CD4-positive, alpha-beta T cell (primary cell): ENCODE data around the gene CCDC83. TPM values are rescaled to one million over a fixed set of nuclear protein-coding genes. Genes with fewer than 3 reads are reported as not detected.

Experiments
- ATAC-seq: fragments of 200-7000 bp; cut with Tn5 transposase; one replicate; pipeline ENCODE4 v1.10.0; 2022; ENCODE audit warnings: mild to moderate bottlenecking; ENCODE audit not compliant: poor library complexity
- CTCF ChIA-PET: fragments of 350-600 bp; sonication (Branson Sonifier 250); formaldehyde crosslinking; loops from one replicate; lab custom pipeline; 2021; ENCODE audit warnings: antibody characterized with exemption, inconsistent platforms; lab: Charles Lee
- POLR2A ChIA-PET: fragments of 350-600 bp; sonication (Branson Sonifier 250); formaldehyde crosslinking; loops from one replicate; lab custom pipeline; 2021; ENCODE audit warnings: antibody characterized with exemption, inconsistent platforms; lab: Charles Lee
- DNase-seq, 14 experiments: peaks; one replicate each; pipeline ENCODE4 v3.0.0-alpha.2; 2013 to 2020; ENCODE audit warnings: mixed read lengths in 2 of 14
- H3K27ac ChIP-seq, 2 donors: one replicate each; pipeline versions ENCODE4 v1.5.1 to v1.7.0; 2013; ENCODE audit warnings: low read length in 2 of 2, low read depth in 1 of 2, mild to moderate bottlenecking in 1 of 2
- H3K27me3 ChIP-seq, 2 experiments: 1 replicate in 1 of 2; 2 replicates in 1 of 2; pipeline versions ENCODE4 v1.6.1 to v1.7.0; 2013; ENCODE audit warnings: low read length in 2 of 2, control low read depth in 1 of 2, mild to moderate bottlenecking in 1 of 2, moderate library complexity in 1 of 2; ENCODE audit not compliant: insufficient read depth in 2 of 2, control insufficient read depth in 1 of 2
- H3K36me3 ChIP-seq: one replicate; pipeline ENCODE4 v1.6.1; 2013; ENCODE audit warnings: low read length, control low read depth; ENCODE audit not compliant: insufficient read depth
- H3K4me1 ChIP-seq: one replicate; pipeline ENCODE4 v1.6.1; 2013; ENCODE audit warnings: low read length, control low read depth; ENCODE audit not compliant: insufficient read depth
- H3K4me3 ChIP-seq: one replicate; pipeline ENCODE4 v1.5.1; 2013; ENCODE audit warnings: mild to moderate bottlenecking, low read length, moderate library complexity
- H3K9me3 ChIP-seq, 2 experiments: 1 replicate in 1 of 2; 2 replicates in 1 of 2; pipeline versions ENCODE4 v1.6.1 to v1.7.0; 2013; ENCODE audit warnings: low read length in 2 of 2, mild to moderate bottlenecking in 2 of 2, control low read depth in 1 of 2, moderate library complexity in 1 of 2; ENCODE audit not compliant: control insufficient read depth in 1 of 2, insufficient read depth in 1 of 2
- H3K27ac Mint-ChIP-seq: one replicate; pipeline ENCODE4 v1.8.0; 2020; ENCODE audit warnings: mixed read lengths
- H3K27me3 Mint-ChIP-seq: one replicate; pipeline ENCODE4 v1.8.0; 2021; ENCODE audit warnings: mixed read lengths
- H3K36me3 Mint-ChIP-seq: one replicate; pipeline ENCODE4 v1.8.0; 2021; ENCODE audit warnings: low read depth, mixed read lengths
- H3K4me1 Mint-ChIP-seq: one replicate; pipeline ENCODE4 v1.8.0; 2021; ENCODE audit warnings: low read depth, mixed read lengths
- H3K4me3 Mint-ChIP-seq: one replicate; pipeline ENCODE4 v1.8.0; 2020; ENCODE audit warnings: mild to moderate bottlenecking, mixed read lengths
- H3K9me3 Mint-ChIP-seq: one replicate; pipeline ENCODE4 v1.8.0; 2020; ENCODE audit warnings: mixed read lengths
- CTCF ChIP-seq: fragments of 200-600 bp; IDR thresholded peaks from one replicate; pipeline ENCODE4 v1.8.0; 2022; ENCODE audit warnings: antibody characterized with exemption, mild to moderate bottlenecking
- intact Hi-C, 2 experiments: fragments of 100-400 bp; cut with DNase I in 1 of 2; cut with micrococcal nuclease in 1 of 2; formaldehyde crosslinking; loops; one replicate each; pipeline versions ENCODE4 v1.15.1 to v1.9.0; 2023 to 2025; cut with DNase I, micrococcal nuclease
- total RNA-seq, 174 experiments: library from RNA in 2 of 174; stranded (reverse) in 2 of 174; gene quantifications; one replicate each; pipeline ENCODE4 v1.2.3 and lab custom pipeline; 2021 to 2026

The CCDC83 gene
- total RNA-seq, 2 experiments from 2014 or later = not detected

- Histone ChIP-seq H3K9me3 (no peaks in the 10 kb centered on the region), H3K27ac (no peak overlapping the region), H3K36me3 (no peaks in the 10 kb centered on the region), H3K4me1 (peaks cover 36% of the 10 kb centered on the region), H3K27me3 (no peaks in the 10 kb centered on the region), H3K4me3 (no peak overlapping the region)
- H3K27ac Mint-ChIP-seq = no peak overlapping the region
- POLR2A ChIA-PET = interaction anchor here (1.4 kb wide), 1 partner anchor 52 kb away, joined by 3 read pairs; no protein-coding TSS in a partner anchor
- CTCF ChIA-PET = interaction anchor here (1.4 kb wide), 1 partner anchor 22 kb away, joined by 3 read pairs; no protein-coding TSS in a partner anchor
- H3K27me3 Mint-ChIP-seq = no peaks in the 10 kb centered on the region
- ATAC-seq (no peak), DNase-seq (no peak)
- H3K36me3 Mint-ChIP-seq = peaks cover 14% of the 10 kb centered on the region
- peaks cover 51% of the 10 kb centered on the region for H3K4me1 Mint-ChIP-seq
- TF ChIP-seq CTCF = no peak
- no peaks in the 10 kb centered on the region for H3K9me3 Mint-ChIP-seq
- no peak overlapping the region for H3K4me3 Mint-ChIP-seq
- intact Hi-C loops = no loop called here
Measured at GRCh38 chr11:85806876-85807275, 48.3 kb upstream of the CCDC83 start.

- Mint-ChIP-seq H3K27ac (peak overlapping the region; percentile 89), H3K4me1 (peaks cover 49% of the 10 kb centered on the region), H3K36me3 (peaks cover 8% of the 10 kb centered on the region), H3K9me3 (no peaks in the 10 kb centered on the region), H3K4me3 (peak overlapping the region; percentile 96), H3K27me3 (no peaks in the 10 kb centered on the region)
- H3K27ac ChIP-seq = no peak overlapping the region
- intact Hi-C loops = loop anchor here in 1 of 2 experiments (1.0 kb wide), 2 partner anchors 14 to 56 kb away; no protein-coding TSS in a partner anchor
- H3K36me3 ChIP-seq = no peaks in the 10 kb centered on the region
- no peaks in the 10 kb centered on the region for H3K9me3 ChIP-seq
- ChIA-PET POLR2A (interaction anchor here (0.7 to 4.1 kb wide), 15 partner anchors 9 to 145 kb away, joined by 3 to 31 read pairs (median 4); partner anchors contain the start of genes CCDC83 and CREBZF), CTCF (interaction anchor here (0.6 to 2.7 kb wide), 10 partner anchors 9 to 232 kb away, joined by 3 to 21 read pairs (median 6); partner anchors contain the start of gene CCDC83)
- H3K4me1 ChIP-seq = peaks cover 37% of the 10 kb centered on the region
- no peak overlapping the region for H3K4me3 ChIP-seq
- ATAC-seq (peak; percentile 66), DNase-seq (peak in 5 of 14 experiments; percentile 15 to 63 (median 53))
- no peaks in the 10 kb centered on the region for H3K27me3 ChIP-seq
- TF ChIP-seq CTCF = no peak
Measured at GRCh38 chr11:85809191-85809590, 46.0 kb upstream of the CCDC83 start.

DNA sequence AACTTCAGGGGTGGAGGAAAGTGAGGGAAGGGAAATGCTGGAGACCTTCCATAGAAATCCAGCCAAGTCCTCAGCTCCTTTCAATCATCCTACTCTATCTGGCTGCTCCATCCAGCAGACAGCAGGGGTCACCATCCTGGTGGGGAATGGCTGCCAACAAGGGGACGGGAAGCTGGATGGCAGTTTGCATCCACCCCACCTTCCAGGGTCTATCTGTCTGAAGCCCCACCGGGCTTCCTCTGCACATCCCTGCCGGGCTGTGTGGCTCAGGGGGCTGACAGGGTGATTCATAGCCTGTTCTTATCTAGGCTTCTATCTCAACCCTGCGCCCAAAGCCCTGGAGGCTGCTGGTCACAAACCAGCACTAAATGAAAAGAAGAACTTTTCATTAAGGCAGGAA is 45.3 kb upstream of the CCDC83 start:
- peak overlapping the region; percentile 68 for H3K4me3 ChIP-seq
- DNase-seq (peak in 6 of 14 experiments; percentile 9 to 51 (median 32)), ATAC-seq (peak; percentile 14)
- no peaks in the 10 kb centered on the region for H3K27me3 Mint-ChIP-seq
- ChIA-PET POLR2A (interaction anchor here (0.8 to 4.1 kb wide), 16 partner anchors 12 to 162 kb away, joined by 3 to 31 read pairs (median 4); partner anchors contain the start of genes CCDC83, CREBZF and TMEM126A), CTCF (interaction anchor here (0.6 to 2.7 kb wide), 13 partner anchors 9 to 232 kb away, joined by 3 to 21 read pairs (median 6); partner anchors contain the start of gene CCDC83)
- no peaks in the 10 kb centered on the region for H3K36me3 ChIP-seq
- peak overlapping the region; percentile 96 for H3K4me3 Mint-ChIP-seq
- TF ChIP-seq CTCF = peak; percentile 14
- peak overlapping the region; percentile 89 for H3K27ac Mint-ChIP-seq
- H3K36me3 Mint-ChIP-seq = peaks cover 8% of the 10 kb centered on the region
- H3K27ac ChIP-seq = no peak overlapping the region
- H3K9me3 ChIP-seq = no peaks in the 10 kb centered on the region
- no peaks in the 10 kb centered on the region for H3K9me3 Mint-ChIP-seq
- H3K4me1 Mint-ChIP-seq = peaks cover 49% of the 10 kb centered on the region
- intact Hi-C loops = loop anchor here (1.0 to 2.0 kb wide), 4 partner anchors 13 to 116 kb away; no protein-coding TSS in a partner anchor
- H3K27me3 ChIP-seq = no peaks in the 10 kb centered on the region
- H3K4me1 ChIP-seq = peaks cover 37% of the 10 kb centered on the region
